ENCODE results near the gene OVCA2.

DNA sequence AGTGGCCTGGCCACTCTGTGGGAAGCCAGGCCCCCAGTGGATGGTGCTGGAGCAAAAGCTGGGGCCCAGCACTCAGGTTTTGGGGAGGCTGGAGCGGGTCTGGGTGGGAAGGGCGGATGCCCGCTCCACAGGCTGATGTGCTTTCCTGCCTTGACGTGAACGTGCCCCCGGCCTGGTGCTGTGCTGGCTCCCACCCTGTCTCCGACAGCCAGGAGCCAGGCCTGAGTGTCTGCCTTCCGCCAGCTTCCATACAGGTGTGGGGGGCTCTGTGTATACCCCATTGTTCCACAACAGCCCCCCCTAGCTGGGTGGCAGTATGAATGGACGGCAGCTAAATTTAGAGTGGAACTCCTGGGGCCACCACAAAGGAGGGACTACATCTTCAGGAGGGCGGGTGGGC, 33.1 kb downstream of the OVCA2 start:
- TF ChIP-seq EP300 (IDR thresholded peaks at IDR 0.05): no peak
- TF ChIP-seq, protein P1, sequence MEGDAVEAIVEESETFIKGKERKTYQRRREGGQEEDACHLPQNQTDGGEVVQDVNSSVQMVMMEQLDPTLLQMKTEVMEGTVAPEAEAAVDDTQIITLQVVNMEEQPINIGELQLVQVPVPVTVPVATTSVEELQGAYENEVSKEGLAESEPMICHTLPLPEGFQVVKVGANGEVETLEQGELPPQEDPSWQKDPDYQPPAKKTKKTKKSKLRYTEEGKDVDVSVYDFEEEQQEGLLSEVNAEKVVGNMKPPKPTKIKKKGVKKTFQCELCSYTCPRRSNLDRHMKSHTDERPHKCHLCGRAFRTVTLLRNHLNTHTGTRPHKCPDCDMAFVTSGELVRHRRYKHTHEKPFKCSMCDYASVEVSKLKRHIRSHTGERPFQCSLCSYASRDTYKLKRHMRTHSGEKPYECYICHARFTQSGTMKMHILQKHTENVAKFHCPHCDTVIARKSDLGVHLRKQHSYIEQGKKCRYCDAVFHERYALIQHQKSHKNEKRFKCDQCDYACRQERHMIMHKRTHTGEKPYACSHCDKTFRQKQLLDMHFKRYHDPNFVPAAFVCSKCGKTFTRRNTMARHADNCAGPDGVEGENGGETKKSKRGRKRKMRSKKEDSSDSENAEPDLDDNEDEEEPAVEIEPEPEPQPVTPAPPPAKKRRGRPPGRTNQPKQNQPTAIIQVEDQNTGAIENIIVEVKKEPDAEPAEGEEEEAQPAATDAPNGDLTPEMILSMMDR (IDR thresholded peaks at IDR 0.05): no peak

Measured in upper lobe of left lung (tissue), 4 donors.